C4-2B (cell line): ENCODE data around the gene P4HA1.

Experiments used
- ZFX ChIP-seq: fragments of 450-650 bp; IDR thresholded peaks from 2 replicates; pipeline ENCODE4 v1.6.1; 2017
- TF ChIP-seq, protein P1 (sequence below): fragments of 450-650 bp; conservative IDR thresholded peaks from 2 replicates; pipeline ENCODE4 v1.5.1; 2017; ENCODE audit warnings: mild to moderate bottlenecking

GRCh38 chr10:73095481-73096021 lies 1.1 kb downstream of the P4HA1 start:
- TF ChIP-seq, protein P1, sequence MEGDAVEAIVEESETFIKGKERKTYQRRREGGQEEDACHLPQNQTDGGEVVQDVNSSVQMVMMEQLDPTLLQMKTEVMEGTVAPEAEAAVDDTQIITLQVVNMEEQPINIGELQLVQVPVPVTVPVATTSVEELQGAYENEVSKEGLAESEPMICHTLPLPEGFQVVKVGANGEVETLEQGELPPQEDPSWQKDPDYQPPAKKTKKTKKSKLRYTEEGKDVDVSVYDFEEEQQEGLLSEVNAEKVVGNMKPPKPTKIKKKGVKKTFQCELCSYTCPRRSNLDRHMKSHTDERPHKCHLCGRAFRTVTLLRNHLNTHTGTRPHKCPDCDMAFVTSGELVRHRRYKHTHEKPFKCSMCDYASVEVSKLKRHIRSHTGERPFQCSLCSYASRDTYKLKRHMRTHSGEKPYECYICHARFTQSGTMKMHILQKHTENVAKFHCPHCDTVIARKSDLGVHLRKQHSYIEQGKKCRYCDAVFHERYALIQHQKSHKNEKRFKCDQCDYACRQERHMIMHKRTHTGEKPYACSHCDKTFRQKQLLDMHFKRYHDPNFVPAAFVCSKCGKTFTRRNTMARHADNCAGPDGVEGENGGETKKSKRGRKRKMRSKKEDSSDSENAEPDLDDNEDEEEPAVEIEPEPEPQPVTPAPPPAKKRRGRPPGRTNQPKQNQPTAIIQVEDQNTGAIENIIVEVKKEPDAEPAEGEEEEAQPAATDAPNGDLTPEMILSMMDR: no peak
- no peak for TF ChIP-seq ZFX
